Thoracic aorta (tissue), 2 donors: Measurements from ENCODE around the gene LNX1. TPM values are rescaled to one million over a fixed set of nuclear protein-coding genes. Genes with fewer than 3 reads are reported as not detected.
"Not testable (repeated sequence)": the region's sequence is repeated elsewhere in the genome, so short reads cannot be mapped to it uniquely, and the experiment has no call there.

Source experiments
- ATAC-seq: fragments of 150-250 bp; one replicate; pipeline ENCODE4 v1.8.0; 2017; ENCODE audit warnings: low read depth; ENCODE audit not compliant: insufficient number of reproducible peaks, low FRiP score
- DNase-seq: peaks from one replicate; pipeline ENCODE4 v3.0.0-alpha.2; 2020; ENCODE audit warnings: low spot score
- H3K27ac ChIP-seq, 2 donors: fragments of 200-600 bp; sonication (generic); 1 replicate in 1 of 2; 2 replicates in 1 of 2; pipeline ENCODE4 v1.5.1; 2016; ENCODE audit warnings: mild to moderate bottlenecking in 2 of 2, moderate library complexity in 2 of 2
- H3K27me3 ChIP-seq: fragments of 200-600 bp; sonication (generic); replicated peaks from 2 replicates; pipeline ENCODE4 v1.6.0; 2016; ENCODE audit warnings: mild to moderate bottlenecking; ENCODE audit not compliant: insufficient read depth
- H3K36me3 ChIP-seq: fragments of 200-600 bp; sonication (generic); one replicate; pipeline ENCODE4 v1.5.1; 2016
- H3K4me1 ChIP-seq, 2 donors: fragments of 200-600 bp; sonication (generic); 1 replicate in 1 of 2; 2 replicates in 1 of 2; pipeline versions ENCODE4 v1.5.1 to v1.6.0; 2016; ENCODE audit warnings: low read depth in 2 of 2, mild to moderate bottlenecking in 1 of 2; ENCODE audit not compliant: control insufficient read depth in 1 of 2
- H3K4me3 ChIP-seq: fragments of 200-600 bp; sonication (generic); 2 replicates; pipeline ENCODE4 v1.5.1; 2016; ENCODE audit warnings: mild to moderate bottlenecking
- H3K9me3 ChIP-seq: fragments of 200-600 bp; sonication (generic); 2 replicates; pipeline ENCODE4 v1.5.1; 2016
- CTCF ChIP-seq: fragments of 200-600 bp; sonication (generic); IDR thresholded peaks from one replicate; pipeline ENCODE4 v1.5.1; 2019; ENCODE audit warnings: antibody characterized with exemption
- total RNA-seq, 2 donors: library from RNA; depleted of rRNA; stranded (reverse); fragments of >200 nt; gene quantifications; one replicate each; pipeline versions ENCODE4 v1.1.0 to v1.2.3, GENCODE V29; 2016

LNX1 gene
- total RNA-seq, 2 donors from 2014 or later = 12.6 to 24.1 TPM

DNA sequence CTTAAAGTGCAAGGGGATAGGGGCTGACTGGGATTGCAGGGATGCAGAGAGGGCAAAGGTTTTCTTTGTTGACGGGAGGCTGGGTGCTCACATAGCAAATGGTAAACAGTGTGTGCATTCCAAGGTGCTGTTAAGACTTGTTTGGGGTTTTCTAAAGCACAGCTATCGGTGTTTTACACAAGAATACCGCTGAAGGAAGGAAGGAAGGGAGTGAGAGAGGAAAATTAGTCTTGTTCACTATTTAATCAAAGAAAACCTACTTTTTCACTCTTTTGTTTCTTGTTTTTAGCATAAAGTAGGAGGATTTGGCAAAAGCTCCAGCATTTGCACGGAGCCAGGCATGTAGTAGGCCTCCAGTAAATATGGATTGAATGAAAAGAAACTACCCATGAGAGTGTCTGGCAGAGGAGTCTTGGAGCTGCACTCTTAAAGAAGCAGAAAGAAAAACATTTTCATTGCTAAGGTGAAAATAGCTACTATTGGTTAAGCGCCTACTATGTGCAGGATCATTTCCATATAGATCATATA is 114.2 kb downstream of the LNX1 start:
- ATAC-seq = no peak
- H3K4me1 ChIP-seq = peaks cover 4 to 13% of the 10 kb centered on the region in 2 donors
- H3K9me3 ChIP-seq = no peaks in the 10 kb centered on the region
- no peak for TF ChIP-seq CTCF
- no peak for DNase-seq
- peak overlapping the region in 1 of 2 donors; percentile 32 for H3K27ac ChIP-seq
- H3K36me3 ChIP-seq = no peaks in the 10 kb centered on the region
- H3K27me3 ChIP-seq = no peaks in the 10 kb centered on the region
- no peak overlapping the region for H3K4me3 ChIP-seq

DNA sequence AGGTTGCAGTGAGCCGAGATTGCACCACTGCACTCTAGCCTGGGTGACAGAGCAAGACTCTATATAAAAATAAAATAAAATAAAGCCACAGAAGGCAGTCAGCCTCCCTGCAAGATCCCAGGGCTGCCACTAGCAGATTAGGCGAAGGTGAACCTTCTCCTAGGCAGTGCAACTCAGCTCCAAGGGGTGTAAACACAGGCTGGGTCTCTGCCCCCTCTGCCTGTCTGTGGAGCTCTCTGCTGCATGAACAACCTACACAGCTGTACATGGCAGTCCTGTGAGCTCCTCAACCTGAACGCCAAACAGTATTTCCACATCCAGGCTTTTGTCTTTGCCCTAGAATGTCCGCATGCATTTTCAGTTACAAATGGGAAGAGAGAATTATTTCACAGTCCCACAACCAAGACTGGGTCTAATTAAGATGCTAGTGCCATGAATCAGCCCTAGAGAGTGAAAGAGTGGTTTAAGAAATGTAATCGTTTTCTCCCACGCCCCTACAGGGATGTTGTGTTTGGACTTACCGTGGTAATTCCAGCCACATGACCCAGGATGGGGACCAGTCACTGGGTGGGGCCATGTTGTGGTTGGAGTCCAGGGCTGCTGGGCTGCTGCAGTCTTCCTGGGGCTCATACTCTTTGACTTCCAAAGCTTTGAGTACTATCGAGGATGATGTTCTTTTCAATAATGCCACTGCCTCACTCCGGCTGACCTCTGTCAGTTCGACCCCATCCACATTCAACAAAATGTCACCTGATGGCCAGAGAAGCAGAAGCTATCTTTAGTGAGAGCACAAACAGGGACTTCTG is 114.9 kb downstream of the LNX1 start:
- peak; percentile 19 for DNase-seq
- no peaks in the 10 kb centered on the region for H3K36me3 ChIP-seq
- no peak overlapping the region for H3K4me3 ChIP-seq
- ATAC-seq = peak; percentile 92
- H3K27me3 ChIP-seq = no peaks in the 10 kb centered on the region
- H3K27ac ChIP-seq = peak overlapping the region in 1 of 2 donors; percentile 32
- no peak for TF ChIP-seq CTCF
- no peaks in the 10 kb centered on the region for H3K9me3 ChIP-seq
- peaks cover 4 to 13% of the 10 kb centered on the region in 2 donors for H3K4me1 ChIP-seq

- ATAC-seq, H3K27ac ChIP-seq, DNase-seq, H3K4me3 ChIP-seq, H3K4me1 ChIP-seq, H3K9me3 ChIP-seq, H3K36me3 ChIP-seq, H3K27me3 ChIP-seq: not testable (repeated sequence)
Observed at GRCh38 chr4:53466576-53466975, 124.7 kb downstream of the LNX1 start.

DNA sequence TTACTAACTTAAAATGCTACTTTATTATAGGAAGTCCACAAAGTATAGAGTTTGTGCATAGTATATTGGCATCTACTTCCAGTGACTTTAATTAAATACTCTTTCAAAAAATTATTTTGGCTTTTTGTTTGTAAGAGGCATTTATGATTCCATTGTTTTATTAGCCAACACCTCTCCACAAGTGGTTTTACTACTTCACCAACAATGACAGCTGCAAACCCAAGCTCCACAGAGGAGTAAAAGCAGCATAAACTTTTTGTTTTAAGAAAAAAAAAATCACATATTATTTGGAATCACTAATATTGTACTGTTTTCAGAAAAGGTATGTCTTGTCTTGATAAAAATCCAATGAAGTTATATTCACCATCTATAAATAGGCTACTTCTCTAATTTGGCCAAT is 125.4 kb downstream of the LNX1 start:
- DNase-seq (no peak), ATAC-seq (no peak)
- H3K9me3 ChIP-seq = peaks cover 4% of the 10 kb centered on the region
- H3K4me3 ChIP-seq = no peak overlapping the region
- H3K27ac ChIP-seq = no peak overlapping the region
- H3K36me3 ChIP-seq = peaks cover 2% of the 10 kb centered on the region
- no peaks in the 10 kb centered on the region for H3K27me3 ChIP-seq
- no peaks in the 10 kb centered on the region for H3K4me1 ChIP-seq
- no peak for TF ChIP-seq CTCF

- Histone ChIP-seq H3K36me3 (peaks cover 2% of the 10 kb centered on the region), H3K27ac (no peak overlapping the region), H3K4me1 (no peaks in the 10 kb centered on the region), H3K9me3 (peaks cover 4% of the 10 kb centered on the region), H3K4me3 (no peak overlapping the region), H3K27me3 (no peaks in the 10 kb centered on the region)
- no peak for ATAC-seq
- TF ChIP-seq CTCF = no peak
- DNase-seq = no peak
Observed at GRCh38 chr4:53465281-53465680, 126.0 kb downstream of the LNX1 start.
